ENCODE results near the gene GJA10.
"Not testable (repeated sequence)": the region's sequence is repeated elsewhere in the genome, so short reads cannot be mapped to it uniquely, and the experiment has no call there.

GJA10 gene

GRCh38 chr6:89894169-89894568 is at the start of gene GJA10:
GJA10 (plus strand) TSS chr6:89894469; CDS start chr6:89894469, 0 bp downstream.
- no peak for DNase-seq

- DNase-seq, result not testable (repeated sequence)
Measured at GRCh38 chr6:89847513-89847912, 46.8 kb upstream of the GJA10 start.

GRCh38 chr6:89853068-89853467 is 41.2 kb upstream of the GJA10 start:
- DNase-seq, result no peak

GRCh38 chr6:89858041-89858440 is 36.2 kb upstream of the GJA10 start:
- DNase-seq, result no peak

GRCh38 chr6:89859744-89860143 is 34.5 kb upstream of the GJA10 start:
- DNase-seq, result no peak

GRCh38 chr6:89862273-89862672 is 32.0 kb upstream of the GJA10 start:
- DNase-seq, result no peak

GRCh38 chr6:89862698-89863097 is 31.6 kb upstream of the GJA10 start:
- DNase-seq, result no peak

- DNase-seq, result no peak
Measured at GRCh38 chr6:89866024-89866678, 28.1 kb upstream of the GJA10 start.

- DNase-seq, result no peak
Measured at GRCh38 chr6:89873721-89874120, 20.5 kb upstream of the GJA10 start.

GRCh38 chr6:89874438-89874837 is 19.8 kb upstream of the GJA10 start:
- DNase-seq, result no peak

- no peak for DNase-seq
Measured at GRCh38 chr6:89886378-89887120, 7.7 kb upstream of the GJA10 start.

- DNase-seq, result no peak
Measured at GRCh38 chr6:89887452-89888137, 6.7 kb upstream of the GJA10 start.

- DNase-seq, result no peak
Measured at GRCh38 chr6:89888138-89888514, 6.1 kb upstream of the GJA10 start.

- DNase-seq, result no peak
Measured at GRCh38 chr6:89888871-89889270, 5.4 kb upstream of the GJA10 start.

- DNase-seq, result peak; percentile 43
Measured at GRCh38 chr6:89890845-89891528, 3.3 kb upstream of the GJA10 start.

GRCh38 chr6:89892577-89892976 is 1.7 kb upstream of the GJA10 start:
- DNase-seq, result not testable (repeated sequence)

GRCh38 chr6:89895276-89895874 is 1.1 kb downstream of the GJA10 start:
- DNase-seq, result no peak

- DNase-seq, result not testable (repeated sequence)
Measured at GRCh38 chr6:89910001-89910901, 16.0 kb downstream of the GJA10 start.

GRCh38 chr6:89910902-89911240 is 16.6 kb downstream of the GJA10 start:
- no peak for DNase-seq

- no peak for DNase-seq
Measured at GRCh38 chr6:89916136-89916920, 22.1 kb downstream of the GJA10 start.

GRCh38 chr6:89917216-89917615 is 22.9 kb downstream of the GJA10 start:
- no peak for DNase-seq

All from NCI-H524 treated with DMSO at 0.1 percent for 48 hours (cell line).